RWPE2 (cell line): ENCODE data around the gene FFAR1.

Experiments used
- ATAC-seq: fragments of 200-7000 bp; cut with Tn5 transposase; 3 replicates; pipeline ENCODE4 v1.9.1; 2021; ENCODE audit warnings: low read depth
- DNase-seq: peaks from one replicate; pipeline ENCODE4 v3.0.0-alpha.2; 2020; ENCODE audit warnings: low spot score
- H3K27ac ChIP-seq: fragments of 450-650 bp; 2 replicates; pipeline ENCODE4 v1.5.1; 2017; ENCODE audit warnings: mild to moderate bottlenecking; ENCODE audit not compliant: poor library complexity, severe bottlenecking
- H3K27me3 ChIP-seq: fragments of 250-450 bp; sonication (Bioruptor Pico); 2 replicates; pipeline ENCODE4 v1.5.1; 2021; ENCODE audit warnings: mild to moderate bottlenecking, moderate library complexity; ENCODE audit not compliant: insufficient read depth, poor library complexity, severe bottlenecking
- H3K36me3 ChIP-seq: fragments of 250-450 bp; sonication (Bioruptor Pico); 2 replicates; pipeline ENCODE4 v1.5.1; 2020; ENCODE audit warnings: low read depth, mild to moderate bottlenecking, moderate library complexity
- H3K4me1 ChIP-seq: fragments of 250-450 bp; sonication (Bioruptor Pico); 2 replicates; pipeline ENCODE4 v1.5.1; 2021; ENCODE audit warnings: mild to moderate bottlenecking, moderate library complexity; ENCODE audit not compliant: insufficient read depth, poor library complexity, severe bottlenecking
- H3K4me3 ChIP-seq: fragments of 250-450 bp; sonication (Bioruptor Pico); 2 replicates; pipeline ENCODE4 v1.5.1; 2021; ENCODE audit warnings: mild to moderate bottlenecking, moderate library complexity; ENCODE audit not compliant: severe bottlenecking
- H3K9me3 ChIP-seq: fragments of 250-450 bp; sonication (Bioruptor Pico); 2 replicates; pipeline ENCODE4 v1.5.1; 2021; ENCODE audit warnings: mild to moderate bottlenecking, moderate library complexity; ENCODE audit not compliant: severe bottlenecking
- TF ChIP-seq, protein P1 (sequence below): fragments of 450-650 bp; IDR thresholded peaks from one replicate; pipeline ENCODE4 v1.5.1; 2017; ENCODE audit warnings: mild to moderate bottlenecking, moderate library complexity; ENCODE audit not compliant: poor library complexity, severe bottlenecking

The FFAR1 gene

DNA sequence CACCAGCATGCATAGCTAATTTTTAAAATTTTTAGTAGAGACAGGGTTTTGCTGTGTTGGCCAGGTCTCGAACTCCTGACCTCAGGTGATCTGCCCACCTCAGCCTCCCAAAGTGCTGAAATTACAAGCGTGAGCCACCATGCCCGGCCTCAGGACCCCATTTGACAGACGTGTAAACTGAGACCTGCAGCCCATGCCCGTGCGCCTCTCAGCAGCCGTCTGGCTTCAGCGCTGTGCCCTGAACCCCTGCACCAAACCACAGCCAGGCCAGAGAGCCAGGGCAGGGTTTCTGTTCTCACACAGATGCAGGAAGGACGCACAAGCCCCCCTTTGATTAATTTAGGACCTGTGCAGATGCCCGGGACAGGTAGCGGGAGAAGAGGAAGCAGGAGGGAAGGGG lies 7.3 kb upstream of the FFAR1 start:
- TF ChIP-seq, protein P1, sequence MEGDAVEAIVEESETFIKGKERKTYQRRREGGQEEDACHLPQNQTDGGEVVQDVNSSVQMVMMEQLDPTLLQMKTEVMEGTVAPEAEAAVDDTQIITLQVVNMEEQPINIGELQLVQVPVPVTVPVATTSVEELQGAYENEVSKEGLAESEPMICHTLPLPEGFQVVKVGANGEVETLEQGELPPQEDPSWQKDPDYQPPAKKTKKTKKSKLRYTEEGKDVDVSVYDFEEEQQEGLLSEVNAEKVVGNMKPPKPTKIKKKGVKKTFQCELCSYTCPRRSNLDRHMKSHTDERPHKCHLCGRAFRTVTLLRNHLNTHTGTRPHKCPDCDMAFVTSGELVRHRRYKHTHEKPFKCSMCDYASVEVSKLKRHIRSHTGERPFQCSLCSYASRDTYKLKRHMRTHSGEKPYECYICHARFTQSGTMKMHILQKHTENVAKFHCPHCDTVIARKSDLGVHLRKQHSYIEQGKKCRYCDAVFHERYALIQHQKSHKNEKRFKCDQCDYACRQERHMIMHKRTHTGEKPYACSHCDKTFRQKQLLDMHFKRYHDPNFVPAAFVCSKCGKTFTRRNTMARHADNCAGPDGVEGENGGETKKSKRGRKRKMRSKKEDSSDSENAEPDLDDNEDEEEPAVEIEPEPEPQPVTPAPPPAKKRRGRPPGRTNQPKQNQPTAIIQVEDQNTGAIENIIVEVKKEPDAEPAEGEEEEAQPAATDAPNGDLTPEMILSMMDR: no peak
- Histone ChIP-seq H3K27ac (no peak overlapping the region), H3K4me3 (no peak overlapping the region), H3K4me1 (no peaks in the 10 kb centered on the region), H3K36me3 (no peaks in the 10 kb centered on the region), H3K9me3 (no peaks in the 10 kb centered on the region), H3K27me3 (no peaks in the 10 kb centered on the region)
- no peak for DNase-seq
- no peak for ATAC-seq

DNA sequence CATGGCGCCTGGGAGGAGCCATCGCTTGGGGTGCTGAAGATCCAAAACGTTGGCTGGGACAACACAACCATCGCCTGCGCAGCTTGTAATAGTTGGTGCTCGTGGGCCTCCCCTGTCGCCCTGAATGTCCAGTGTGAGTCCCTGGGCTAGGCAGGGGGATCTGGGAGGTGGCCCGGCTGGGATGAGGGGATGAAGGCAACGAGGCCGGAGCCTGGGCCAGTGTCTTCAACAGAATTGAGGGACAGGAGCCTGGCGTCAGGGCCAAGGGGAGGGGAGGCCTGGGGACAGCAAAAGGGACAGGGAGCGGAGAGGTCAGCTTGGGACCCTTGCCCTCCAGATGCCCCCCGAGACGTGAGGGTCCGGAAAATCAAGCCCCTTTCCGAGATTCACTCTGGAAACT lies 6.7 kb upstream of the FFAR1 start:
- ATAC-seq: no peak
- H3K4me3 ChIP-seq: no peak overlapping the region
- TF ChIP-seq, protein P1: no peak
- H3K4me1 ChIP-seq: no peaks in the 10 kb centered on the region
- H3K36me3 ChIP-seq: no peaks in the 10 kb centered on the region
- peaks cover 5% of the 10 kb centered on the region for H3K27me3 ChIP-seq
- H3K9me3 ChIP-seq: no peaks in the 10 kb centered on the region
- H3K27ac ChIP-seq: no peak overlapping the region
- no peak for DNase-seq

DNA sequence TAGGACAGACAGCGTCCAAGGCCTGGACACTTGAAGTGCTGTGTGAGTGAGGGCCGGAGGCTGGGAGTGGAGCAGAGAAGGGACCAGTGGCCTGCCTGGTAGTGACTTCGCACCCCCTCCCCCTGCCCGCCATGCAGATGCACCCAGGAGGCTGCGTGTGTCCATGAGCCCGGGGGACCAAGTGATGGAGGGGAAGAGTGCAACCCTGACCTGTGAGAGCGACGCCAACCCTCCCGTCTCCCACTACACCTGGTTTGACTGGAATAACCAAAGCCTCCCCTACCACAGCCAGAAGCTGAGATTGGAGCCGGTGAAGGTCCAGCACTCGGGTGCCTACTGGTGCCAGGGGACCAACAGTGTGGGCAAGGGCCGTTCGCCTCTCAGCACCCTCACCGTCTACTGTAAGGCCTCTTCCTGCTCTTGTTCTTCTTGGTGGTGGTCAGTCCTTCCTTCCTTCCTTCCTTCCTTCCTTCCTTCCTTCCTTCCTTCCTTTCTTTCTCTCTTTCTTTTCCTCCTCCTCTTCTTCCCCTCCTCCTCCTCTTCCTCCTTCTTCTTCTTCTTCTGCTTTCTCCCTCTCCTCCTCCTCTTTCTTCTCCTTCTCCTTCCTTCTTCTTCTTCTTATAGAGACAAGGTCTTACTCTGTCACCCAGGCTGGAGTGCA lies 6.0 kb upstream of the FFAR1 start:
- TF ChIP-seq, protein P1: no peak
- Histone ChIP-seq H3K4me1 (no peaks in the 10 kb centered on the region), H3K36me3 (no peaks in the 10 kb centered on the region), H3K27me3 (peaks cover 12% of the 10 kb centered on the region), H3K9me3 (no peaks in the 10 kb centered on the region), H3K27ac (no peak overlapping the region), H3K4me3 (no peak overlapping the region)
- DNase-seq (no peak), ATAC-seq (no peak)

DNA sequence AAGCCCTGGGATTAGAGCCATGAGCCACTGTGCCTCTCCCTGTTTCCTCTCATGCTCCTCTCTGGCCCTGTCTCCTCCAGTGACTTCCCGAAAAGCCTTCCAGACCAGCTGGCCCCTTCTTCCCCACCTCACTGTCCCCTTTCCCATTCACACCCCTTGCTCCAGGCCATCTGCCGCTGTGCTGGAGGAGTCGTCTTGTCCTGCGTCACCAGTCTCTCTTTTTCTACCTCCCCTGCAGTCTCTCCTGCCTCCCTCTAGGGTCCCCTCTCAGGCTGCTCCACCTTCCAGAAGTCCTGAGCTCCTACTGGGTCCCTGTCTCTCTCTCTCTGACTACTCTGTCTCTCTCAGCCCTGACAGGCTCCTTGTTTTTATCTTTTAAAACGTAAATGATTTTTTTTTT lies 5.3 kb upstream of the FFAR1 start:
- peaks cover 19% of the 10 kb centered on the region for H3K27me3 ChIP-seq
- no peak overlapping the region for H3K27ac ChIP-seq
- no peak overlapping the region for H3K4me3 ChIP-seq
- H3K9me3 ChIP-seq: no peaks in the 10 kb centered on the region
- DNase-seq (peak; percentile 38), ATAC-seq (no peak)
- TF ChIP-seq, protein P1: no peak
- H3K4me1 ChIP-seq: no peaks in the 10 kb centered on the region
- H3K36me3 ChIP-seq: no peaks in the 10 kb centered on the region

DNA sequence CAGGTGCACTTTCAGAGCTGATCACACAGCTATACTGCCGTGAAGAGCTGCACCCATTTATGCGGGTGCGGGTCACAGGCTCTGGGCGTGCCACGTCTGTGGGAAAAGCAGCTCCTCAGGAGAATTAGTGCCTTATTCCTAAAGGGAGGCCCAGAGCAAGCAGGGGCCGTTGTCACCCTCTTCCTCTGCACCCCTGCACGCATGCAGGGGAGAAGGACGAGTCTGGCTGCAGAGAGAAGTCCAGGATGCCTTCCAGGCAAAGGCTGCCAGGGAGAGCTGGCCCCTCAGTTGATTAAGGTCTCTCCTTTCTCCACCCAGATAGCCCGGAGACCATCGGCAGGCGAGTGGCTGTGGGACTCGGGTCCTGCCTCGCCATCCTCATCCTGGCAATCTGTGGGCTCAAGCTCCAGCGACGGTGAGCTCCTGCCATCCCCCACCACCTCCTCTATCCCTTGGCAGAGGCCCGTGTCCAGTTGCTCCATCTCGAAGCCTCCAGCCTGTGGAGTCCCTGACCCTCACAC lies 3.1 kb upstream of the FFAR1 start:
- H3K36me3 ChIP-seq: no peaks in the 10 kb centered on the region
- no peak overlapping the region for H3K27ac ChIP-seq

More for the DNA sequence above, 3.1 kb upstream of the FFAR1 start:
- no peak overlapping the region for H3K4me3 ChIP-seq
- H3K9me3 ChIP-seq: no peaks in the 10 kb centered on the region
- peaks cover 21% of the 10 kb centered on the region for H3K27me3 ChIP-seq
- no peak for ATAC-seq
- TF ChIP-seq, protein P1: no peak
- no peak for DNase-seq
- no peaks in the 10 kb centered on the region for H3K4me1 ChIP-seq
